Smooth muscle cell (in vitro differentiated cells): ENCODE results near the gene SLC8A1. TPM values are rescaled to one million over a fixed set of nuclear protein-coding genes. Genes with fewer than 3 reads are reported as not detected.

Source experiments
- DNase-seq: peaks from one replicate; lab custom pipeline; 2025; ENCODE audit not compliant: unreplicated experiment; lab: John Stamatoyannopoulos, UW
- H2AFZ ChIP-seq: fragments of 200-600 bp; sonication (generic); 2 replicates; pipeline ENCODE4 v1.6.0; 2016; ENCODE audit warnings: antibody characterized with exemption, low read depth, mild to moderate bottlenecking
- H3F3A ChIP-seq: fragments of 200-600 bp; sonication (generic); 2 replicates; pipeline ENCODE4 v1.6.0; 2017; ENCODE audit warnings: antibody characterized with exemption, low read depth
- H3K27ac ChIP-seq: fragments of 200-600 bp; sonication (generic); 2 replicates; pipeline ENCODE4 v1.5.1; 2016; ENCODE audit warnings: low read depth, mild to moderate bottlenecking
- H3K27me3 ChIP-seq: fragments of 200-600 bp; sonication (generic); 2 replicates; pipeline ENCODE4 v1.6.1; 2016; ENCODE audit warnings: low read depth, mild to moderate bottlenecking
- H3K36me3 ChIP-seq: fragments of 200-600 bp; sonication (generic); 2 replicates; pipeline ENCODE4 v1.5.1; 2016; ENCODE audit warnings: low read depth
- H3K4me1 ChIP-seq: fragments of 200-600 bp; sonication (generic); 2 replicates; pipeline ENCODE4 v1.5.1; 2016; ENCODE audit warnings: low read depth
- H3K4me2 ChIP-seq: fragments of 200-600 bp; sonication (generic); 2 replicates; pipeline ENCODE4 v1.6.0; 2016; ENCODE audit warnings: mild to moderate bottlenecking
- H3K4me3 ChIP-seq: fragments of 200-600 bp; sonication (generic); 2 replicates; pipeline ENCODE4 v1.5.1; 2016; ENCODE audit warnings: mild to moderate bottlenecking
- H3K79me2 ChIP-seq: fragments of 200-600 bp; sonication (generic); 2 replicates; pipeline ENCODE4 v1.6.0; 2016; ENCODE audit warnings: low read depth, mild to moderate bottlenecking
- H3K9ac ChIP-seq: fragments of 200-600 bp; sonication (generic); 2 replicates; pipeline ENCODE4 v1.6.0; 2016; ENCODE audit warnings: low read depth
- H3K9me3 ChIP-seq: fragments of 200-600 bp; sonication (generic); replicated peaks from 2 replicates; pipeline ENCODE4 v1.5.1; 2016; ENCODE audit warnings: low read depth
- H4K20me1 ChIP-seq: fragments of 200-600 bp; sonication (generic); 2 replicates; pipeline ENCODE4 v1.6.0; 2016; ENCODE audit warnings: low read depth
- WGBS: methylation state at CpG from one replicate; pipeline ENCODE4 v1.1.7; 2016; ENCODE audit warnings: low lambda C conversion rate; 5-methylcytosine and 5-hydroxymethylcytosine counted together
- polyA plus RNA-seq: library from polyadenylated mRNA; unstranded; fragments of >200 nt; fragmentation: Nextera tagmentation; extraction: Ambion mirVana; gene quantifications from 2 replicates; pipeline ENCODE4 v1.2.1, GENCODE V29; 2016
- total RNA-seq: library from RNA; depleted of rRNA; stranded (reverse); fragments of >200 nt; gene quantifications from 2 replicates; pipeline ENCODE4 v1.2.3, GENCODE V29; 2014
- TF ChIP-seq, protein P1 (sequence below): fragments of 200-600 bp; sonication (generic); IDR thresholded peaks from 2 replicates; pipeline ENCODE4 v1.5.1; 2017; ENCODE audit warnings: borderline replicate concordance, mild to moderate bottlenecking, antibody characterized with exemption; ENCODE audit not compliant: insufficient read depth, poor library complexity, severe bottlenecking

Gene SLC8A1
- total and polyA plus RNA-seq, 2 experiments from 2014 or later = 1.1 to 5.3 TPM

DNA sequence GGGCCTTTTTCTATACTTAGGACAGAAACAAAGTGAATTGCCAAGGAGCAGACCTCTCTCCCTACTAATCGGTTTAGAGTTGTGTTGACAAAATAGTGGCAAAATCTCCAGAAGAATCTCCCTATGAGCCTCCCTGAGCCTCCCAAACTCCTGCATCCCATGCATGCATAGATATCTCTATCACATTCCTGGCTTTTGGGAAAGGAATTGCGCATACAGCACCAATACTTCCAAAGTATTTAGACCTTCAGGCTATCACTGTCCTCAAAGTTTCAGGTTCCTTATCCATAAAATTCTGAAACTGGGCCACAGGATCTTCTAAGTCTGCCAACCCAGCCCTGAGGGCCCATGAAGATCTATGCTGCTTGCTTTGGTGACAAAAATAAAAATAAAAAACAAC is 152.1 kb downstream of the SLC8A1 start:
- Histone ChIP-seq H3K27me3 (no peaks in the 10 kb centered on the region), H4K20me1 (no peaks in the 10 kb centered on the region), H3K4me1 (no peaks in the 10 kb centered on the region), H3K36me3 (no peaks in the 10 kb centered on the region), H3F3A (no peaks in the 10 kb centered on the region), H2AFZ (no peak overlapping the region), H3K4me3 (no peak overlapping the region), H3K79me2 (no peaks in the 10 kb centered on the region), H3K9me3 (no peaks in the 10 kb centered on the region), H3K9ac (no peak overlapping the region), H3K4me2 (no peak overlapping the region), H3K27ac (no peak overlapping the region)
- TF ChIP-seq, protein P1, sequence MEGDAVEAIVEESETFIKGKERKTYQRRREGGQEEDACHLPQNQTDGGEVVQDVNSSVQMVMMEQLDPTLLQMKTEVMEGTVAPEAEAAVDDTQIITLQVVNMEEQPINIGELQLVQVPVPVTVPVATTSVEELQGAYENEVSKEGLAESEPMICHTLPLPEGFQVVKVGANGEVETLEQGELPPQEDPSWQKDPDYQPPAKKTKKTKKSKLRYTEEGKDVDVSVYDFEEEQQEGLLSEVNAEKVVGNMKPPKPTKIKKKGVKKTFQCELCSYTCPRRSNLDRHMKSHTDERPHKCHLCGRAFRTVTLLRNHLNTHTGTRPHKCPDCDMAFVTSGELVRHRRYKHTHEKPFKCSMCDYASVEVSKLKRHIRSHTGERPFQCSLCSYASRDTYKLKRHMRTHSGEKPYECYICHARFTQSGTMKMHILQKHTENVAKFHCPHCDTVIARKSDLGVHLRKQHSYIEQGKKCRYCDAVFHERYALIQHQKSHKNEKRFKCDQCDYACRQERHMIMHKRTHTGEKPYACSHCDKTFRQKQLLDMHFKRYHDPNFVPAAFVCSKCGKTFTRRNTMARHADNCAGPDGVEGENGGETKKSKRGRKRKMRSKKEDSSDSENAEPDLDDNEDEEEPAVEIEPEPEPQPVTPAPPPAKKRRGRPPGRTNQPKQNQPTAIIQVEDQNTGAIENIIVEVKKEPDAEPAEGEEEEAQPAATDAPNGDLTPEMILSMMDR = no peak
- DNase-seq = no peak
- 55% methylated on average over 2 of the region's 2 CpGs for WGBS

DNA sequence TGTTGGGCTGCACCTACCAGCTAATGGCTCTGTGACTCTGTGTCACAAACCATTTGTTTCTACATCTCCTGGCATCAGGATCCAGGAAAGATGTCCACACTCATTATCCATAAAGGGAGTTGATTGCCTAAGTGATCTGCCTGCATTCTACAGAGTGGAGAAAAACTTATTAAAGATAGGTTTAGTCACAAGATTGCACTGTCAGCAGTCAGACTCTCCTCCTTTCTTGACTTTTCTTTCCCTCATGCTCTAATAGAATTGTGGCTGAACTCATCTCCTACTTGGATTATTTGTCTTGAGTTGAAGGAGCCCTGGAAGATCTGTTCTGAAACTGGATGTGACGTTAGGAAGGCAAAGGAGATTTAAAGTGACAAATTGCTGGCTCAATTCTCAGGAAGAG is 152.7 kb downstream of the SLC8A1 start:
- no peak overlapping the region for H3K9ac ChIP-seq
- no peaks in the 10 kb centered on the region for H3F3A ChIP-seq
- TF ChIP-seq, protein P1 = no peak
- no peak overlapping the region for H3K4me2 ChIP-seq
- no peak overlapping the region for H3K27ac ChIP-seq
- H3K79me2 ChIP-seq = no peaks in the 10 kb centered on the region
- no peak overlapping the region for H3K4me3 ChIP-seq
- no peaks in the 10 kb centered on the region for H3K9me3 ChIP-seq
- H2AFZ ChIP-seq = no peak overlapping the region
- H3K4me1 ChIP-seq = no peaks in the 10 kb centered on the region
- no peaks in the 10 kb centered on the region for H3K27me3 ChIP-seq
- no peak for DNase-seq
- no peaks in the 10 kb centered on the region for H4K20me1 ChIP-seq
- no peaks in the 10 kb centered on the region for H3K36me3 ChIP-seq
- WGBS = 64% methylated on average over 1 of the region's 1 CpG

DNA sequence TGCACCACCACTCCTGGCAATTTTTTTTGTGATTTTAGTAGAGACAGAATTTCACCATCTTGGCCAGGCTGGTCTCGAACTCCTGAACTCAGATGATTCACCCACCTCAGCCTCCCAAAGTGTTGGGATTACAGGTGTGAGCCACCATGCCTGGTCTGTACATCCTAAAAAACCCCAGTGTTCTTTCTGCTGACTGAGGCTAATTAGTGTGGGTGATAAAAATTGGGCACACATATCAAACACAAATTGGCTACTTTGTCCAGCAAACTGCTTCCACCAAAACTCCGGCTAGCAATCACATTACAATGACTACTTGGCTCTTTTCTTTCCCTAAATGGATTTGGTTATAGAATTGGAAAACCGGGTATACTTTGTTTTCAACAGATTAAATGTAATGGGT is 153.9 kb downstream of the SLC8A1 start:
- no peak overlapping the region for H3K4me2 ChIP-seq
- 96% methylated on average over 3 of the region's 3 CpGs for WGBS
- no peaks in the 10 kb centered on the region for H3F3A ChIP-seq
- no peak overlapping the region for H3K9ac ChIP-seq
- H3K36me3 ChIP-seq = no peaks in the 10 kb centered on the region
- H3K27ac ChIP-seq = no peak overlapping the region
- no peak overlapping the region for H3K4me3 ChIP-seq
- TF ChIP-seq, protein P1 = no peak
- H3K4me1 ChIP-seq = no peaks in the 10 kb centered on the region
- no peak for DNase-seq
- no peaks in the 10 kb centered on the region for H3K27me3 ChIP-seq
- no peaks in the 10 kb centered on the region for H3K79me2 ChIP-seq
- no peaks in the 10 kb centered on the region for H3K9me3 ChIP-seq
- no peaks in the 10 kb centered on the region for H4K20me1 ChIP-seq
- no peak overlapping the region for H2AFZ ChIP-seq

DNA sequence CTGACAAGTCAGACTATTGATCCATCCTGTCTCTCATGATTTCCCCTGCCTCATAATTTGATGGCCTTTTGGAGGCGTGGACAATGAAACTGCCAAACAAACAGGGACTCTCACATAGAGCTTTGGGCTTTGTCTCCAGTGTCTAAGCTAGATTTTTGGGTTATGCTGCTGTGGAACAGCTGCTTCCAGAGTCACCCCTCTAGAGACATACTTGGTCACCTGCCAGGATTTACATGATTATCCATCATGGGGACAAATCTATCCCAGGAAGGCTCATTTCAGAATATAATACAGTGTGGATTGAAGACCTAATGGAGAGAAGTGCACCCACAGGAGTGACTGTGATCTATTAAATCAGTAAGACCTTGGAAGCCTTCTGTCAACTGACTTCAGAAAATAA is 159.6 kb downstream of the SLC8A1 start:
- no peaks in the 10 kb centered on the region for H3K9me3 ChIP-seq
- no peaks in the 10 kb centered on the region for H3K36me3 ChIP-seq
- no peak overlapping the region for H3K27ac ChIP-seq
- no peaks in the 10 kb centered on the region for H3K27me3 ChIP-seq
- no peaks in the 10 kb centered on the region for H4K20me1 ChIP-seq
- TF ChIP-seq, protein P1 = no peak
- no peaks in the 10 kb centered on the region for H3K4me1 ChIP-seq
- H3K9ac ChIP-seq = no peak overlapping the region
- H3F3A ChIP-seq = no peaks in the 10 kb centered on the region
- no peak overlapping the region for H3K4me2 ChIP-seq
- DNase-seq = no peak
- 100% methylated on average over 1 of the region's 1 CpG for WGBS
- H3K4me3 ChIP-seq = no peak overlapping the region
- no peaks in the 10 kb centered on the region for H3K79me2 ChIP-seq
- no peak overlapping the region for H2AFZ ChIP-seq
